Astrocyte (in vitro differentiated cells and primary cell): ENCODE measurements around the gene NDUFA13.

ENCODE experiments used
- CTCF ChIP-seq: IDR thresholded peaks from 2 replicates; pipeline ENCODE4 v1.5.1; 2011; ENCODE audit warnings: low read depth, mild to moderate bottlenecking, inconsistent platforms, low read length, moderate library complexity; ENCODE audit not compliant: insufficient read depth
- EZH2 ChIP-seq: IDR thresholded peaks from 2 replicates; pipeline ENCODE4 v1.6.1; 2012; ENCODE audit warnings: mild to moderate bottlenecking, low read length, inconsistent platforms; ENCODE audit not compliant: insufficient read depth

- TF ChIP-seq CTCF, result no peak
- no peak for TF ChIP-seq EZH2
These were observed 47.4 kb downstream of the NDUFA13 start for GRCh38 chr19:19563348-19563848.
